ENCODE measurements around the gene PCDHA5.
"Not testable (repeated sequence)": the region's sequence is repeated elsewhere in the genome, so short reads cannot be mapped to it uniquely, and the experiment has no call there.

Gene PCDHA5

GRCh38 chr5:140835622-140836510 is 14.5 kb downstream of the PCDHA5 start:
- no peaks in the 10 kb centered on the region for H3K79me2 ChIP-seq (ENCODE audit: insufficient read depth, low read length)
- no peak overlapping the region for H3K4me3 ChIP-seq (ENCODE audit: low read depth in 1 of 2, low read length in 2 of 2)
- no peaks in the 10 kb centered on the region for H3K4me1 ChIP-seq (ENCODE audit: insufficient read depth, low read length)
- H4K20me1 ChIP-seq (ENCODE audit: insufficient read depth, low read length), result no peaks in the 10 kb centered on the region
- H3K36me3 ChIP-seq (ENCODE audit: insufficient read depth, low read length), result no peaks in the 10 kb centered on the region
- TF ChIP-seq CTCF (IDR thresholded peaks at IDR 0.05; ENCODE audit: borderline replicate concordance, extremely low read depth, low read length, poor library complexity, severe bottlenecking), result no peak
- TF ChIP-seq EZH2 (IDR thresholded peaks at IDR 0.05; ENCODE audit: borderline replicate concordance, low read depth, low read length, severe bottlenecking), result no peak
- H3K9ac ChIP-seq (ENCODE audit: low read depth, low read length), result no peak overlapping the region
- no peak overlapping the region for H2AFZ ChIP-seq (ENCODE audit: low read depth, low read length)
- no peaks in the 10 kb centered on the region for H3K27me3 ChIP-seq (ENCODE audit: insufficient read depth, low read length, poor library complexity)
- H3K4me2 ChIP-seq (ENCODE audit: insufficient read depth, low read length), result no peak overlapping the region
- ATAC-seq (ENCODE audit: insufficient read depth, low read depth), result no peak
- no peak overlapping the region for H3K27ac ChIP-seq (ENCODE audit: low read length)
- no peaks in the 10 kb centered on the region for H3K9me3 ChIP-seq (ENCODE audit: insufficient read depth, low read length, severe bottlenecking)
- no peak for DNase-seq

- no peak for DNase-seq
- H3K9me3 ChIP-seq (ENCODE audit: insufficient read depth, low read length, severe bottlenecking), result no peaks in the 10 kb centered on the region
- no peaks in the 10 kb centered on the region for H3K4me1 ChIP-seq (ENCODE audit: insufficient read depth, low read length)
- H3K4me2 ChIP-seq (ENCODE audit: insufficient read depth, low read length), result no peak within 1 kb of the TSS
- H2AFZ ChIP-seq (ENCODE audit: low read depth, low read length), result no peak within 1 kb of the TSS
- H3K27me3 ChIP-seq (ENCODE audit: insufficient read depth, low read length, poor library complexity), result no peaks in the 10 kb centered on the region
- no peak within 1 kb of the TSS for H3K27ac ChIP-seq (ENCODE audit: low read length)
- H3K36me3 ChIP-seq (ENCODE audit: insufficient read depth, low read length), result no peaks in the 10 kb centered on the region
- peak; percentile 58 for TF ChIP-seq CTCF (IDR thresholded peaks at IDR 0.05; ENCODE audit: borderline replicate concordance, extremely low read depth, low read length, poor library complexity, severe bottlenecking)
- no peak for TF ChIP-seq EZH2 (IDR thresholded peaks at IDR 0.05; ENCODE audit: borderline replicate concordance, low read depth, low read length, severe bottlenecking)
- no peak within 1 kb of the TSS for H3K9ac ChIP-seq (ENCODE audit: low read depth, low read length)
- no peaks in the 10 kb centered on the region for H3K79me2 ChIP-seq (ENCODE audit: insufficient read depth, low read length)
- H4K20me1 ChIP-seq (ENCODE audit: insufficient read depth, low read length), result no peaks in the 10 kb centered on the region
- no peak within 1 kb of the TSS for H3K4me3 ChIP-seq (ENCODE audit: low read depth in 1 of 2, low read length in 2 of 2)
- ATAC-seq (ENCODE audit: insufficient read depth, low read depth), result no peak
Observed at GRCh38 chr5:140840978-140841962, 19.9 kb downstream of the PCDHA5 start, which contains the start of gene PCDHA8. Gene PCDHA8, plus strand, starts transcription at chr5:140841187. Its CDS starts 135 bp downstream, at chr5:140841322.

GRCh38 chr5:140842798-140843733 is 21.7 kb downstream of the PCDHA5 start:
- Histone ChIP-seq H3K9ac (ENCODE audit: low read depth, low read length) (no peak overlapping the region), H4K20me1 (ENCODE audit: insufficient read depth, low read length) (no peaks in the 10 kb centered on the region), H3K36me3 (ENCODE audit: insufficient read depth, low read length) (no peaks in the 10 kb centered on the region), H3K27ac (ENCODE audit: low read length) (no peak overlapping the region), H3K4me1 (ENCODE audit: insufficient read depth, low read length) (no peaks in the 10 kb centered on the region), H2AFZ (ENCODE audit: low read depth, low read length) (no peak overlapping the region), H3K9me3 (ENCODE audit: insufficient read depth, low read length, severe bottlenecking) (no peaks in the 10 kb centered on the region), H3K4me3 (ENCODE audit: low read depth in 1 of 2, low read length in 2 of 2) (no peak overlapping the region), H3K79me2 (ENCODE audit: insufficient read depth, low read length) (no peaks in the 10 kb centered on the region), H3K4me2 (ENCODE audit: insufficient read depth, low read length) (no peak overlapping the region), H3K27me3 (ENCODE audit: insufficient read depth, low read length, poor library complexity) (no peaks in the 10 kb centered on the region)
- no peak for TF ChIP-seq CTCF (IDR thresholded peaks at IDR 0.05; ENCODE audit: borderline replicate concordance, extremely low read depth, low read length, poor library complexity, severe bottlenecking)
- TF ChIP-seq EZH2 (IDR thresholded peaks at IDR 0.05; ENCODE audit: borderline replicate concordance, low read depth, low read length, severe bottlenecking), result no peak
- ATAC-seq (ENCODE audit: insufficient read depth, low read depth) (no peak), DNase-seq (no peak)

- H3K4me2 ChIP-seq (ENCODE audit: insufficient read depth, low read length); H3K27ac ChIP-seq (ENCODE audit: low read length); ATAC-seq (ENCODE audit: insufficient read depth, low read depth); H3K27me3 ChIP-seq (ENCODE audit: insufficient read depth, low read length, poor library complexity); DNase-seq; H3K9ac ChIP-seq (ENCODE audit: low read depth, low read length); H3K4me1 ChIP-seq (ENCODE audit: insufficient read depth, low read length); H3K36me3 ChIP-seq (ENCODE audit: insufficient read depth, low read length); H3K79me2 ChIP-seq (ENCODE audit: insufficient read depth, low read length); H3K4me3 ChIP-seq (ENCODE audit: low read depth in 1 of 2, low read length in 2 of 2); H3K9me3 ChIP-seq (ENCODE audit: insufficient read depth, low read length, severe bottlenecking); H2AFZ ChIP-seq (ENCODE audit: low read depth, low read length); H4K20me1 ChIP-seq (ENCODE audit: insufficient read depth, low read length): not testable (repeated sequence)
Observed at GRCh38 chr5:140848139-140849102, 27.0 kb downstream of the PCDHA5 start, which contains the start of gene PCDHA9. Gene PCDHA9, plus strand, starts transcription at chr5:140848382. Its CDS starts 114 bp downstream, at chr5:140848496.
